ENCODE results near the gene NBPF1.
"Not testable (repeated sequence)": the region's sequence is repeated elsewhere in the genome, so short reads cannot be mapped to it uniquely, and the experiment has no call there.

Gene NBPF1

DNA sequence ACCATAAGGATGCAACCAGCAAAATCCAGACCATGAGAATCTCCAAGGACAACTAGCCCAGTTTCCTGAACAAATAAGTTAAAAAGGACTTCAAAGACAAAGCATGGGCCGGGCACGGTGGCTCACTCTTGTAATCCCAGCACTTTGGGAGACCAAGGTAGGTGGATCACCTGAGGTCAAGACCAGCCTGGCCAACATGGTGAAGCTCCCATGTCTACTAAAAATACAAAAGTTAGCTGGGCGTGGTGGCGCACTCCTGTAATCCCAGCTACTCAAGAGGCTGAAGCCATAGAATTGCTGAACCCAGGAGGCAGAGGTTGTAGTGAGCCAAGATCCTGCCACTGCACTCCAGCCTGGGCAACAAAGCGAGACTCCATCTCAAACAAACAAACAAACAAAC, 22.6 kb upstream of the NBPF1 start:
- DNase-seq (ENCODE audit: low read depth); H3K4me3 ChIP-seq (ENCODE audit: low read depth, low read length): not testable (repeated sequence)

GRCh38 chr1:16633540-16634282, 20.3 kb upstream of the NBPF1 start:
- not testable (repeated sequence) for DNase-seq (ENCODE audit: low read depth); H3K4me3 ChIP-seq (ENCODE audit: low read depth, low read length)

DNA sequence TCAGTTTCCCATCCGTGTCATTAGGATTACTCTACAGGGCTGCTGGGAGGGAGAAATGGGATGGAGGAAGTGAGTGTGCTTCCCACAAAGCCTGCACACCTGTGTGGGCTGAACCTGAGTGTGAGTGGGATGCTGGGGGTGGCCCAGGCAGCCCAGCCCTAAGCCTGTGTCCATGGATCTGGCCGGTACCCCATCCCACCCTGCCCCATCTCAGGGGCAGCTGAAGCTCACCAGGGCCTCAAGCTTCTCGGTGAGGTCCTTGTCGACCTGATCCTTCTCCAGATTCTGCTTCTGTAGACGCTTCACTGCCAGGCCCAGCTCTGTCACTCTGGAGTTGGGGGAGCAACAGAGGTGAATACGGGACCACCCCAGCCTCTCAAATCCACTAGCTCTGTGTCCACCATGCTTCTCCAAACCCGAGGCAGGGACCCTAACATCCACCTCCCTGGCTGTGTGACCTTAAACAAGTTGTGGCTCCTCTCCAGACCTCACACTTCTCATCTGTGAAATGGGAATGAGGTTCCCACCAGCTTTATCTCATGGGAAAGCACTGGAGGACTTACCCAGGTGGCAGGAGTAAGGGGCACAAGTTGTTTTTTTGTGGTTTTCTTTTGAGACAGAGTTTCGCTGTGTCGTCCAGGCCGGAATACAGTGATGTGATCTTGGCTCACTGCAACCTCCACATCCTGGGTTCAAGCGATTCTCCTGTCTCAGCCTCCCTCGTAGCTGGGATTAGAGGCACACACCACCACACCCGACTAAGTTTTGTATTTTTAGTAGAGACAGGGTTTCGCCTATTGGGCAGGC, 18.9 kb upstream of the NBPF1 start:
- H3K4me3 ChIP-seq (ENCODE audit: low read depth, low read length); DNase-seq (ENCODE audit: low read depth): not testable (repeated sequence)

- no peak overlapping the region for H3K4me3 ChIP-seq (ENCODE audit: low read depth, low read length)
- DNase-seq (ENCODE audit: low read depth), result no peak
- TF ChIP-seq, protein P1, sequence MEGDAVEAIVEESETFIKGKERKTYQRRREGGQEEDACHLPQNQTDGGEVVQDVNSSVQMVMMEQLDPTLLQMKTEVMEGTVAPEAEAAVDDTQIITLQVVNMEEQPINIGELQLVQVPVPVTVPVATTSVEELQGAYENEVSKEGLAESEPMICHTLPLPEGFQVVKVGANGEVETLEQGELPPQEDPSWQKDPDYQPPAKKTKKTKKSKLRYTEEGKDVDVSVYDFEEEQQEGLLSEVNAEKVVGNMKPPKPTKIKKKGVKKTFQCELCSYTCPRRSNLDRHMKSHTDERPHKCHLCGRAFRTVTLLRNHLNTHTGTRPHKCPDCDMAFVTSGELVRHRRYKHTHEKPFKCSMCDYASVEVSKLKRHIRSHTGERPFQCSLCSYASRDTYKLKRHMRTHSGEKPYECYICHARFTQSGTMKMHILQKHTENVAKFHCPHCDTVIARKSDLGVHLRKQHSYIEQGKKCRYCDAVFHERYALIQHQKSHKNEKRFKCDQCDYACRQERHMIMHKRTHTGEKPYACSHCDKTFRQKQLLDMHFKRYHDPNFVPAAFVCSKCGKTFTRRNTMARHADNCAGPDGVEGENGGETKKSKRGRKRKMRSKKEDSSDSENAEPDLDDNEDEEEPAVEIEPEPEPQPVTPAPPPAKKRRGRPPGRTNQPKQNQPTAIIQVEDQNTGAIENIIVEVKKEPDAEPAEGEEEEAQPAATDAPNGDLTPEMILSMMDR (IDR thresholded peaks at IDR 0.05; ENCODE audit: low read depth, low read length), result no peak
- TF ChIP-seq MYC (IDR thresholded peaks at IDR 0.05; ENCODE audit: low read depth, low read length), result no peak
- no peak for TF ChIP-seq POLR2A (IDR thresholded peaks at IDR 0.05; ENCODE audit: extremely low read depth, insufficient read length)
- TF ChIP-seq, protein P2, sequence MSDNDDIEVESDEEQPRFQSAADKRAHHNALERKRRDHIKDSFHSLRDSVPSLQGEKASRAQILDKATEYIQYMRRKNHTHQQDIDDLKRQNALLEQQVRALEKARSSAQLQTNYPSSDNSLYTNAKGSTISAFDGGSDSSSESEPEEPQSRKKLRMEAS (IDR thresholded peaks at IDR 0.05; ENCODE audit: low read depth, low read length), result no peak
Measured at GRCh38 chr1:16631248-16632043, 18.1 kb upstream of the NBPF1 start.

DNA sequence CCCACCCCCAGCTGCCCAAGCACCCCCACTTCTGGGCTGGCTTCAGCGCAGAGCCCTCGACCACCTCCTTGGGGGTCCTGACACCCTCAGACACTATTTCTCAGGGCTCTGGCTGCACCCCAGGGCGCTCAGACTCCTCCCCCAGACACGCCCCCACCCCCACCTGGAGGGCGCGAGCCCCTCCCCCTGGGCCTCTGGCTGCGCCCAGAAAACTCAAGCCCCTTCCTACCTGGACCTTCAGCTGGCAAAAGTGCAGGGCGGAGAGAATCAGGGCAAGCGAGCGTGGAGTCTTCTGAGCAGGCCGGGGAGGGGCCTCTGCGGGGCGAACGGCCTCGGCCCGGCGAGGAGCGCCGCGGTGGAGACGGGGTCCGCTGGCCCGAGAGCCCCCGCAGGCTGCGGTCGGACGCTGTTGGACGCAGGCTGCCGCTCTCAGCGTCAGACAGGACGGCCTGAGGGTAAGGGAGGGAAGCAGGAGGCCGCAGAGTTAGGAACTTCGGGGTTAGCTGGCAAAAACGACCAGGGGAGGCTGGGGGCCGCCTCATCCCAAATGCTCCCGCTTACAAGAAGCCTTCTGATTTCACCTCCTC, 17.4 kb upstream of the NBPF1 start:
- no peak overlapping the region for H3K4me3 ChIP-seq (ENCODE audit: low read depth, low read length)
- TF ChIP-seq POLR2A (IDR thresholded peaks at IDR 0.05; ENCODE audit: extremely low read depth, insufficient read length) (no peak), MYC (IDR thresholded peaks at IDR 0.05; ENCODE audit: low read depth, low read length) (no peak)
- TF ChIP-seq, protein P1 (IDR thresholded peaks at IDR 0.05; ENCODE audit: low read depth, low read length), result no peak
- TF ChIP-seq, protein P2 (IDR thresholded peaks at IDR 0.05; ENCODE audit: low read depth, low read length), result no peak
- no peak for DNase-seq (ENCODE audit: low read depth)

DNA sequence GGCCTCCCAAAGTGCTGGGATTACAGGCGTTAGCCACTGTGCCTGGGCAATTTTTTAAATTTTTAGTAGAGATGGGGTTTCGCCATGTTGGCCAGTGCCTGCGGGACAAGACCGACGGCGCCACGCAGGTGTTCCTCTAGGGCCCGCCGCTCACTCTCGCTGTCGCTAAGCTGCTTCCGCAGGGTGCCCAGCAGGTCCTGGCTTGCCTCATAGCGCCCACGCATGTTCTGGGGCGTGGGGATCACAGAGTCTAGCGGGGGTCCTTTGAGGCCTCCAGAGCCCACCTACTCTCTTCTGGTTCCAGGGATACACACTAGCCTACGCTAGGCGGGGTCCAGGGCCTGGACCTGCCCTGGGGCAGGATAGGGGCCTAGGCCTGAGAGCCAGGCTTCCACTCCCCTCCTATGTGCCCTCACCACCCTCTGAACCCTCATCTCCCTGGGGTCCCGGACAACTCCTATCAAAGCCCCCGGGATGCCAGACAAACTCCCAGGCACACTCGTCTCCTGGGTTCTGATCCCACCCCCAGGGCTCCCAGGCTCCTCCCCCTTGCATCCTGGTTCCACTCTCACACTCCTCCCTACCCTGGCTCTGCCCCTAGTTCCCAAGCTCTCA, 16.7 kb upstream of the NBPF1 start:
- not testable (repeated sequence) for H3K4me3 ChIP-seq (ENCODE audit: low read depth, low read length); DNase-seq (ENCODE audit: low read depth)

DNA sequence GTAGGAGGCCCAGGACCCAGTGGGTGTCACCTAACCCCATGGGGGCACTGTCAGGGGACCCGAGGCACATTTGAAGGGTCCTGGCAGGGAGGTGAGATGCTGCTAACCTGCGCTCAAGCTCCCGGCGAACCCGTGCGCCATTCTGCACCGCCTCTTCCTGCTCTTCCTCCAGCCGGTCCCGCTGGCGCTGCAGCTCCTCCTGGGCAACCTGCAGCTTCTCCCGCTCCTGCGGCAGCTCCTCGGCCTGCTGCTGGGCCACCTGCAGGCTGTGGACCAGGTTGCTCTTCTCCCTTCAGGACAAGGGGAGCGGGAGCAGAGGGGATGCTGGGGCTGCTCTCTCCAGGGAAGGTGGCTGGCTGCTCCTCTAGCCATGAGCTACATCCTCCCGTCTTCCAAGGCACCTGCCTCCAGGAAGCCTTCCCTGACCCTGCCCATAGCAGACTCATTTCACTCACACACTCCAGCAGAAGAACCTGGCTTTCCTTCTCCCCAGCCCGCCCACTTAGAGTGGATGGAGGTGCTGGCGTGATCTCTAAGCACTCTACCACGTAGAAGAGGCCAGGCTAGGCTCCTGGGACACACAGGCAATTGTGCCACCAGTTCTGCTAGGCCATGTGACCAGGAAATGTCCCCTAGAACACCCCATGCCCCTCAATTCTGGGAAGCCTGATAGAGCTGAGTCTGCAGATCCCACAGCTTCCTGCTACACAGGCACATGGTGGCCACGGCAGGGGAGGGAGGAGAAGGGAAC, 15.2 kb upstream of the NBPF1 start:
- TF ChIP-seq POLR2A (IDR thresholded peaks at IDR 0.05; ENCODE audit: extremely low read depth, insufficient read length) (no peak), MYC (IDR thresholded peaks at IDR 0.05; ENCODE audit: low read depth, low read length) (no peak)
- TF ChIP-seq, protein P2 (IDR thresholded peaks at IDR 0.05; ENCODE audit: low read depth, low read length), result no peak
- TF ChIP-seq, protein P1 (IDR thresholded peaks at IDR 0.05; ENCODE audit: low read depth, low read length), result no peak
- H3K4me3 ChIP-seq (ENCODE audit: low read depth, low read length), result no peak overlapping the region
- no peak for DNase-seq (ENCODE audit: low read depth)

DNA sequence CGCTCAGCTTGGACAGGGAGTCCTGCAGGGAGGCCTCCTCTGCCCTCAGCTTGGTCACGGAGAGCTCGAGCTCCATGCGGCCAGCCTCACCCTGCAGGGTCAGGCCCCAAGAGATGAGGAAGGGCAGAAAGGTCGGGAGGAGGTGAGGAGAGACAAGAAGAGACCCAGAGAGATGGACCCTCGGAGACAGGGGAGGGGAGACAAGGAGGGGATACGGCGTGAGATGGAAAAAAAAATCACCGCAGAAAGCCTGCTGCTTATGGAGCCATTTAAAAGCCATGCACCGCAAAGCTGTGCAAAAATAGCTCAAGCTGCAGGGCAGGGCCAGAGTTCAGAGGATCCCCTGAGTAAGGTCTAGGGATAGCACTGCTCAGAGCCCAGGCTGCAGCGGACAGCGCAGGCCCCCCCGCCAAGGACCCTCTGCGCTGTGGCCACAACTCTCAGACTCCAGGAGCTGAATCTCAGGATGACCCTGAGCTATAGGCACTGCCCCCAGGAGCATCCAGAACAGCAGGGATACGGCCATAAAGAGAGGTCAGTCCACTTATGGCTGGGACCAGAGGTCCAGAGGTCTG, 13.1 kb upstream of the NBPF1 start:
- H3K4me3 ChIP-seq (ENCODE audit: low read depth, low read length); DNase-seq (ENCODE audit: low read depth): not testable (repeated sequence)
